ENCODE results near the gene RHBDL2. TPM values are rescaled to one million over a fixed set of nuclear protein-coding genes. Genes with fewer than 3 reads are reported as not detected.

The RHBDL2 gene
- total and polyA plus RNA-seq, 9 of the 15 experiments (the other 6 are each of a cell fraction or from before 2014, with no cell fraction given) = not detected

- peak; percentile 90 for TF ChIP-seq MBD2 (IDR thresholded peaks at IDR 0.05; ENCODE audit: borderline replicate concordance, low read depth)
- TF ChIP-seq CREB5 (CRISPR knock-in tag; IDR thresholded peaks at IDR 0.05) = no peak
- TF ChIP-seq FUS (optimal IDR thresholded peaks at IDR 0.05; ENCODE audit: low read depth, low read length) = no peak
- no peak for TF ChIP-seq ATF2 (CRISPR knock-in tag; IDR thresholded peaks at IDR 0.05)
- TF ChIP-seq CREB3 (tag; conservative IDR thresholded peaks at IDR 0.05; ENCODE audit: low read depth) = no peak
- no peak for TF ChIP-seq NUFIP1 (IDR thresholded peaks at IDR 0.05; ENCODE audit: partially characterized antibody)
- no peak for TF ChIP-seq ZNF695 (CRISPR knock-in tag; IDR thresholded peaks at IDR 0.05)
- no peak for TF ChIP-seq TCF7L2 (IDR thresholded peaks at IDR 0.05; ENCODE audit: low read depth, low read length)
- TF ChIP-seq SMAD3 (CRISPR knock-in tag; conservative IDR thresholded peaks at IDR 0.05) = 0 out of 2 replicates have a peak, but pooled peaks have one; percentile 72
- 0 out of 2 replicates have a peak, but pooled peaks have one; percentile 52 for TF ChIP-seq HDGF (IDR thresholded peaks at IDR 0.05)
- no peak for TF ChIP-seq ZNF282 (CRISPR knock-in tag; IDR thresholded peaks at IDR 0.05)
- no peak for TF ChIP-seq SIRT6 (IDR thresholded peaks at IDR 0.05; ENCODE audit: low read depth, low read length)
- TF ChIP-seq ZNF280A (IDR thresholded peaks at IDR 0.05; ENCODE audit: low read depth, partially characterized antibody) = no peak
- TF ChIP-seq MYNN (IDR thresholded peaks at IDR 0.05) = no peak
- TF ChIP-seq MYNN (CRISPR knock-in tag; IDR thresholded peaks at IDR 0.05) = no peak
- peak; percentile 92 for TF ChIP-seq EGR1 (conservative IDR thresholded peaks at IDR 0.05)
- no peak for TF ChIP-seq THRB (CRISPR knock-in tag; conservative IDR thresholded peaks at IDR 0.05)
- no peak for TF ChIP-seq ZNF311 (CRISPR knock-in tag; IDR thresholded peaks at IDR 0.05)
Observed at GRCh38 chr1:38859561-38860453, 81.8 kb downstream of the RHBDL2 start, which contains the start of gene RRAGC (continued).

Data from K562 (cell line).